SHP77 (cell line): ENCODE results near the gene FAM174A.
"Not testable (repeated sequence)": the region's sequence is repeated elsewhere in the genome, so short reads cannot be mapped to it uniquely, and the experiment has no call there.

Experiments
- DNase-seq, 2 experiments: peaks; one replicate each; lab custom pipeline; 2025; lab: John Stamatoyannopoulos, UW

FAM174A gene

GRCh38 chr5:100576217-100576751 is 41.1 kb downstream of the FAM174A start:
- no peak for DNase-seq

- DNase-seq, result no peak
Measured at GRCh38 chr5:100577506-100577905, 42.3 kb downstream of the FAM174A start.

DNA sequence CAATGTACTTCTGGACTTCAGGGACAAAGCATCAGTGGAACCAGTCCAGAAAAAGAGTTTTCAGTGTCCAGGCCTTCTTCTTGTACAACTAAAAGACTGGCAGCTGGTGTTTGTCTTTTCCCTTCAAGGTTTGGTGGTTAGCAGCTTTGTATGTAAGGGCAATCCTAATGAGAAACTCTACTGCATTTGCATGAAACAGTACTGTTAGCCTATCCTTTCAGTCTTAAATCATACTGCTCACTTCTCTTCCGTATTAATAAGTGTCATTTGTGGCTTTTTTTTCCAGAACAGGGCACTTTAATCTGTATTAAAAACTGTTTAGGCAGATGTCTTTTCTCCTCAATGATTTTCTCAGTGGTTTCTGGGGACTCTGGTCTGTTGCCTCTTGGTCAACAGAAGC is 48.9 kb downstream of the FAM174A start:
- DNase-seq, result no peak

- no peak for DNase-seq
Measured at GRCh38 chr5:100584889-100585288, 49.7 kb downstream of the FAM174A start.

- DNase-seq, result no peak
Measured at GRCh38 chr5:100590867-100591266, 55.7 kb downstream of the FAM174A start.

DNA sequence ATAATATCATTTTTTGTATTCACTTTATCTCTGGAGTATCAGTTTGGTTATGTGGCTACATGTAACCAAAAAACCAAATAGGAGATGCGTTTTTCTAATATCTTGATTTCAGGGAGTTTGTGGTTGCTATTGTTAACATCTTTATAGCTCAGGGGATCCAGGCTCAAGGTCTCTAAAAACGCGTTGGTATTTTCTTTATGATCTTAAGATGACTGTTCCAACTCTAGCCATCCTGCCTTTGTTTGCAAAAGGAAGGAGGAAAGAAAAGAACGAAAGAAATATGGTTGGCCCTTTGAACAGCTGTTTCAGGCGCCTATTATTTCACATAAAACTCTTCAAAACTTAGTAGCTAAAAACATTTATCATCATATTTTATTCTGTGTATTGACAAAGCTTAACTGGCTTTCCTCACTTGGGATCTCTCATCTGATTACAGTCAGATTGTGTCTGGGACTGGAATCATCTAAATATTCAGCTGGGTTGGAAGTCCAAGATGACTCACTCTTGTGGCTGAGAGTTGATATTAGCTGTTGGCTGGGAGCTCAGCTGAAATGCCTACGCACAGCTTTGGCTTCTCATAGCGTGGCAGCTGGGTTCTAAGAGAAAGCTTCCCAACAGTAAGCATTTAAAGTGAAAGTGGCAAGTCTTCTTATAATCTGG is 60.1 kb downstream of the FAM174A start:
- DNase-seq, result no peak

GRCh38 chr5:100595812-100596173 is 60.6 kb downstream of the FAM174A start:
- no peak for DNase-seq

DNA sequence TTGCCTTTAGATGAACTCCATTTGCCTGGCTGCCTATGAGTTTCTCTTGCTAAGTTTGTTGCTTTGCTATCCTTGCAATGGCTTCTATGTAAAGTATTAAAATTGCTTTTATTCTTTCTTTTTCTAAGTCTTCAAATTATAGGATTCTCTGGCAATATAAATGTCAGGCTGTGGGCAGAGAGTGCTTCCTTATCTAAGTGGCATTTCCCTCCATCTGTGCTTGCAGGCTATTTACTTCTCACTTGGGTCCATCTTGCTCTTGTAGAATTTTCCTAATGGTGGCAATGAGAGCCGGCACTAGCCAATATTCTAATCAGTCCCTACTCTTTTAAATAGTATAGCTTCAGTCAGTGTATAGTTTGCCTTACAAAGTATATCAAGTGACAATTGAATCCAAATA is 63.3 kb downstream of the FAM174A start:
- DNase-seq, result no peak

GRCh38 chr5:100600298-100600994 is 65.3 kb downstream of the FAM174A start:
- DNase-seq, result no peak

- DNase-seq, result no peak
Measured at GRCh38 chr5:100603141-100603540, 68.0 kb downstream of the FAM174A start.

GRCh38 chr5:100604021-100604420 is 68.8 kb downstream of the FAM174A start:
- DNase-seq, result not testable (repeated sequence)

- DNase-seq, result no peak
Measured at GRCh38 chr5:100609594-100609993, 74.4 kb downstream of the FAM174A start.

GRCh38 chr5:100614308-100614707 is 79.1 kb downstream of the FAM174A start:
- DNase-seq, result no peak

GRCh38 chr5:100615362-100615761 is 80.2 kb downstream of the FAM174A start:
- no peak for DNase-seq

DNA sequence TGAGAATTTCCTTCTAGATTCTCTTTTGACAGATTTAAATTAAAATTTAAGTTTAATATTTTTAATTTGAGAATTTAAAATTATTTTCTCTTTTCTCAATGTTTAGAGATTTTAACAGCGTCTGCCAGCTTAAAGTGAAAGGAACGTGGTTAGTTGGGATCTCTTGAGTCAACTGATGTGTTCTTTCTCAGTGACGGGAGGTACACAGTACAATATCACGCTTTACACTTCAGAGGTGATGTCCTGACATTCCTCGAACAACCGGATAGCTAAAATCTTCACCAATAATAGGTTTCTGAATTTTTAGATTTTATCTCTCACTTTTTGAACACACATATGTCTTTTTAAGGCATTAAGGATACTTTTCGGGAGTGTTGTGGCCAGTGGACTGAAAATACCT is 81.1 kb downstream of the FAM174A start:
- no peak for DNase-seq

DNA sequence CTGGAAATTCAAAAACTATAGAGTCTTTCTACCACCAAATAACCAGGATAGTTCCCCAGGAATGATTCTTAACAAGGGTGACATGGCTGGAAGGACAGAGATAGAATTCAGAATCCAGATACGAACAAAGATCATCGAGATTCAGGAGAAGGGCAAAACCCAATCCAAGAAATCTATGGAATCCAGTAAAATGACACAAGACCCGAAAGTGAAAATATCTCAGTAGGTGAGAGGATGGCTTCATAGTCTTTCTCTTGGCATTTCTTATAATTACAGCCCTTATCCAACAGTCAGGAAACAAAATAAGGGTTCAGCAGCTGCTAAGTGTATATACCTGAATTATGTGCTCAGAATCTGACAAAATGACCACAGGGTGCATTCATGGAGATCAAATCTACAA is 81.8 kb downstream of the FAM174A start:
- DNase-seq, result no peak

GRCh38 chr5:100623719-100624118 is 88.5 kb downstream of the FAM174A start:
- DNase-seq, result no peak

DNA sequence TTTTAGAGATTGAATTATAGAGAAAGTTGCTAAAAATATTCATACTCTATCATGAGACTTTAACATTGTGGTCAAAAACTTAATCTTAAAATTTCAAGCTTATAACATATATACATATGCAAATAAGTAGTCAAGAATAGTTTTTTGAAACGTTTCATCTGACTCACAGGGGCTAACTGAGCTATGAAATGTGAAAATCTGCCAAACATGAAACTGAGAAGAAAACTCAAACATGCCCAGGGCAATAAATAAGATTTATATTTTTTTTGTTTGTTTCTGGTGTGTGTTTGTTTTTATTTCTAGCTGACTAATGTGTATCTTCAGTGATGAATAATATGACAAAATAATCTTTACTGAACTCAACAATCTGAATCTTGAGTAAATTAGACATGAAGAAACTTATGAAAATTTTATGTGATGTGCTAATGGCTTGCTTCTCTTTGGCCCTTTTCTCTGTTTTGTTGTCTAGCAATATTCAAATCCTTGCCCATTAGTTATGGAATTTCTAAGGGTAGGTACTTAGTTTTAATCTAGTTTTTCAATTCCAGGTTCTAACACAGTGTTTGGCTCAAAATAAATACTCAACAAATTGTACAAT is 99.9 kb downstream of the FAM174A start:
- DNase-seq, result no peak
